Measurements from ENCODE around the gene FUT1. TPM values are rescaled to one million over a fixed set of nuclear protein-coding genes. Genes with fewer than 3 reads are reported as not detected.

FUT1 gene
- total and polyA plus RNA-seq, 2 donors (not counting 3 experiments of a cell fraction or from before 2014, with no cell fraction given): 1.9 to 4.8 TPM

- Histone ChIP-seq H3K9me3 (replicated peaks; ENCODE audit: control insufficient read depth, insufficient read depth, low read length) (no peaks in the 10 kb centered on the region), H3K79me2 (ENCODE audit: control insufficient read depth, insufficient read depth, low read length) (no peaks in the 10 kb centered on the region), H4K20me1 (replicated peaks; ENCODE audit: control insufficient read depth, extremely low read depth, insufficient read depth, low read length) (no peaks in the 10 kb centered on the region), H3K27ac (ENCODE audit: insufficient read depth, low read depth, low read length) (no peak overlapping the region), H3K4me3 (replicated peaks in 1 of 3; ENCODE audit: insufficient read depth in 1 of 3, low read depth in 1 of 3, low read length in 3 of 3) (no peak overlapping the region), H3K4me1 (ENCODE audit: control insufficient read depth, extremely low read depth, insufficient read depth, low read length) (peaks cover 3% of the 10 kb centered on the region), H3K9ac (replicated peaks; ENCODE audit: extremely low read depth, insufficient read depth, low read length) (no peak overlapping the region), H3K4me2 (ENCODE audit: insufficient read depth, low read length) (no peak overlapping the region), H3K9me1 (replicated peaks; ENCODE audit: control insufficient read depth, extremely low read depth, insufficient read depth, low read length) (no peaks in the 10 kb centered on the region), H3K27me3 (ENCODE audit: control insufficient read depth in 2 of 2, insufficient read depth in 2 of 2, low read length in 2 of 2) (no peaks in the 10 kb centered on the region), H3K36me3 (ENCODE audit: control insufficient read depth in 2 of 2, extremely low read depth in 1 of 2, insufficient read depth in 2 of 2, low read length in 2 of 2) (no peaks in the 10 kb centered on the region), H2AFZ (ENCODE audit: low read depth, low read length) (no peak overlapping the region)
- CTCF ChIA-PET: interaction anchor here (0.8 to 1.2 kb wide), 4 partner anchors 11 to 171 kb away, joined by 3 to 5 read pairs (median 4); partner anchors contain the start of gene HSD17B14
- dilution Hi-C loops (cut with MboI; ENCODE audit: extremely low pct_ligation_motif_present, low sequenced_read_pairs): no loop called here
- no peak for DNase-seq (ENCODE audit: low read depth, low spot score)
- BruUV-seq (replicated peaks): no TSS peak
- POLR2A ChIA-PET: no interaction called here
- no peak for TF ChIP-seq EZH2 (IDR thresholded peaks at IDR 0.05; ENCODE audit: borderline replicate concordance, low read depth, low read length, severe bottlenecking)
- no peak for TF ChIP-seq MYC (IDR thresholded peaks at IDR 0.05; ENCODE audit: low read depth, low read length)
- TF ChIP-seq GATA2 (IDR thresholded peaks at IDR 0.05; ENCODE audit: insufficient read depth, insufficient read length, low read depth, low read length): no peak
- TF ChIP-seq CTCF (IDR thresholded peaks at IDR 0.05; ENCODE audit: extremely low read depth in 1 of 2, insufficient read depth in 1 of 2, low read depth in 1 of 2, low read length in 2 of 2): no peak
- TF ChIP-seq POLR2A (IDR thresholded peaks at IDR 0.05; ENCODE audit: low read depth, low read length): no peak
- no peak for TF ChIP-seq MAX (IDR thresholded peaks at IDR 0.05; ENCODE audit: insufficient read depth, insufficient read length)
- FAIRE-seq: no peak
- intact Hi-C loops (cut with micrococcal nuclease): no loop called here
Measured at GRCh38 chr19:48799358-48800300, 47.2 kb upstream of the FUT1 start.
